ENCODE results near the gene LSM5.
"Not testable (repeated sequence)": the region's sequence is repeated elsewhere in the genome, so short reads cannot be mapped to it uniquely, and the experiment has no call there.

The LSM5 gene

GRCh38 chr7:32470871-32471270 is 19.3 kb downstream of the LSM5 start:
- CTCF ChIA-PET, result no interaction called here
- 74% methylated on average over 5 of the region's 5 CpGs for WGBS (ENCODE audit: insufficient coverage)
- peaks cover 0 to 3% (median 0%) of the 10 kb centered on the region in 5 experiments for H3K27me3 ChIP-seq (replicated peaks in 2 of 5; ENCODE audit: control insufficient read depth in 4 of 5, insufficient read depth in 5 of 5, low read length in 4 of 5)
- H3K27ac ChIP-seq (ENCODE audit: insufficient read depth in 1 of 2, low read depth in 1 of 2, low read length in 2 of 2, poor library complexity in 1 of 2, severe bottlenecking in 2 of 2), result no peak overlapping the region
- no peaks in the 10 kb centered on the region for H3K9me3 ChIP-seq (ENCODE audit: control extremely low read depth in 1 of 5, control insufficient read depth in 4 of 5, insufficient read depth in 2 of 5, low read depth in 1 of 5, low read length in 4 of 5)
- H3K4me1 ChIP-seq (ENCODE audit: control extremely low read depth in 1 of 4, control insufficient read depth in 4 of 4, insufficient read depth in 4 of 4, low read length in 3 of 4), result no peaks in the 10 kb centered on the region
- DNase-seq, result no peak
- POLR2A ChIA-PET, result interaction anchor here (0.6 kb wide), 1 partner anchor 90 kb away, joined by 3 read pairs; no protein-coding TSS in a partner anchor
- H3K36me3 ChIP-seq (ENCODE audit: control insufficient read depth in 4 of 4, insufficient read depth in 4 of 4, low read length in 3 of 4), result no peaks in the 10 kb centered on the region
- no peak overlapping the region for H3K4me3 ChIP-seq (ENCODE audit: control insufficient read depth in 1 of 7, extremely low read depth in 1 of 7, insufficient read depth in 4 of 7, low read depth in 2 of 7, low read length in 6 of 7)

- H3K36me3 ChIP-seq (ENCODE audit: control insufficient read depth in 4 of 4, insufficient read depth in 4 of 4, low read length in 3 of 4); H3K9me3 ChIP-seq (ENCODE audit: control extremely low read depth in 1 of 5, control insufficient read depth in 4 of 5, insufficient read depth in 2 of 5, low read depth in 1 of 5, low read length in 4 of 5); H3K4me3 ChIP-seq (ENCODE audit: control insufficient read depth in 1 of 7, extremely low read depth in 1 of 7, insufficient read depth in 4 of 7, low read depth in 2 of 7, low read length in 6 of 7); CTCF ChIA-PET; H3K4me1 ChIP-seq (ENCODE audit: control extremely low read depth in 1 of 4, control insufficient read depth in 4 of 4, insufficient read depth in 4 of 4, low read length in 3 of 4); H3K27ac ChIP-seq (ENCODE audit: insufficient read depth in 1 of 2, low read depth in 1 of 2, low read length in 2 of 2, poor library complexity in 1 of 2, severe bottlenecking in 2 of 2); DNase-seq; H3K27me3 ChIP-seq (replicated peaks in 2 of 5; ENCODE audit: control insufficient read depth in 4 of 5, insufficient read depth in 5 of 5, low read length in 4 of 5); POLR2A ChIA-PET: not testable (repeated sequence)
- WGBS (ENCODE audit: insufficient coverage), result no CpG with 5 or more reads among the region's 2 CpGs
Measured at GRCh38 chr7:32470004-32470403, 20.2 kb downstream of the LSM5 start.

GRCh38 chr7:32464641-32465416 is 25.4 kb downstream of the LSM5 start:
- H3K4me1 ChIP-seq (ENCODE audit: control extremely low read depth in 1 of 4, control insufficient read depth in 4 of 4, insufficient read depth in 4 of 4, low read length in 3 of 4); H3K27ac ChIP-seq (ENCODE audit: insufficient read depth in 1 of 2, low read depth in 1 of 2, low read length in 2 of 2, poor library complexity in 1 of 2, severe bottlenecking in 2 of 2); DNase-seq; CTCF ChIA-PET; H3K36me3 ChIP-seq (ENCODE audit: control insufficient read depth in 4 of 4, insufficient read depth in 4 of 4, low read length in 3 of 4); H3K27me3 ChIP-seq (replicated peaks in 2 of 5; ENCODE audit: control insufficient read depth in 4 of 5, insufficient read depth in 5 of 5, low read length in 4 of 5); H3K9me3 ChIP-seq (ENCODE audit: control extremely low read depth in 1 of 5, control insufficient read depth in 4 of 5, insufficient read depth in 2 of 5, low read depth in 1 of 5, low read length in 4 of 5); POLR2A ChIA-PET; H3K4me3 ChIP-seq (ENCODE audit: control insufficient read depth in 1 of 7, extremely low read depth in 1 of 7, insufficient read depth in 4 of 7, low read depth in 2 of 7, low read length in 6 of 7): not testable (repeated sequence)
- WGBS (ENCODE audit: insufficient coverage), result 100% methylated on average over 1 of the region's 30 CpGs

GRCh38 chr7:32462977-32463376 is 27.2 kb downstream of the LSM5 start:
- CTCF ChIA-PET, result no interaction called here
- no peak for DNase-seq
- no peak overlapping the region for H3K4me3 ChIP-seq (ENCODE audit: control insufficient read depth in 1 of 7, extremely low read depth in 1 of 7, insufficient read depth in 4 of 7, low read depth in 2 of 7, low read length in 6 of 7)
- H3K27me3 ChIP-seq (replicated peaks in 2 of 5; ENCODE audit: control insufficient read depth in 4 of 5, insufficient read depth in 5 of 5, low read length in 4 of 5), result peaks cover 0 to 2% (median 0%) of the 10 kb centered on the region in 5 experiments
- WGBS (ENCODE audit: insufficient coverage), result 89% methylated on average over 1 of the region's 1 CpG
- H3K9me3 ChIP-seq (ENCODE audit: control extremely low read depth in 1 of 5, control insufficient read depth in 4 of 5, insufficient read depth in 2 of 5, low read depth in 1 of 5, low read length in 4 of 5), result no peaks in the 10 kb centered on the region
- H3K27ac ChIP-seq (ENCODE audit: insufficient read depth in 1 of 2, low read depth in 1 of 2, low read length in 2 of 2, poor library complexity in 1 of 2, severe bottlenecking in 2 of 2), result no peak overlapping the region
- H3K36me3 ChIP-seq (ENCODE audit: control insufficient read depth in 4 of 4, insufficient read depth in 4 of 4, low read length in 3 of 4), result no peaks in the 10 kb centered on the region
- POLR2A ChIA-PET, result no interaction called here
- H3K4me1 ChIP-seq (ENCODE audit: control extremely low read depth in 1 of 4, control insufficient read depth in 4 of 4, insufficient read depth in 4 of 4, low read length in 3 of 4), result no peaks in the 10 kb centered on the region

- CTCF ChIA-PET, result no interaction called here
- H3K36me3 ChIP-seq (ENCODE audit: control insufficient read depth in 4 of 4, insufficient read depth in 4 of 4, low read length in 3 of 4), result no peaks in the 10 kb centered on the region
- H3K9me3 ChIP-seq (ENCODE audit: control extremely low read depth in 1 of 5, control insufficient read depth in 4 of 5, insufficient read depth in 2 of 5, low read depth in 1 of 5, low read length in 4 of 5), result no peaks in the 10 kb centered on the region
- no peak overlapping the region for H3K4me3 ChIP-seq (ENCODE audit: control insufficient read depth in 1 of 7, extremely low read depth in 1 of 7, insufficient read depth in 4 of 7, low read depth in 2 of 7, low read length in 6 of 7)
- H3K4me1 ChIP-seq (ENCODE audit: control extremely low read depth in 1 of 4, control insufficient read depth in 4 of 4, insufficient read depth in 4 of 4, low read length in 3 of 4), result no peaks in the 10 kb centered on the region
- H3K27me3 ChIP-seq (replicated peaks in 2 of 5; ENCODE audit: control insufficient read depth in 4 of 5, insufficient read depth in 5 of 5, low read length in 4 of 5), result peaks cover 0 to 2% (median 0%) of the 10 kb centered on the region in 5 experiments
- H3K27ac ChIP-seq (ENCODE audit: insufficient read depth in 1 of 2, low read depth in 1 of 2, low read length in 2 of 2, poor library complexity in 1 of 2, severe bottlenecking in 2 of 2), result no peak overlapping the region
- POLR2A ChIA-PET, result no interaction called here
- DNase-seq, result no peak
Measured at GRCh38 chr7:32462451-32462850, 27.7 kb downstream of the LSM5 start.

GRCh38 chr7:32461484-32461883 is 28.7 kb downstream of the LSM5 start:
- H3K4me1 ChIP-seq (ENCODE audit: control extremely low read depth in 1 of 4, control insufficient read depth in 4 of 4, insufficient read depth in 4 of 4, low read length in 3 of 4), result no peaks in the 10 kb centered on the region
- WGBS (ENCODE audit: insufficient coverage), result 94% methylated on average over 2 of the region's 2 CpGs
- CTCF ChIA-PET, result no interaction called here
- POLR2A ChIA-PET, result no interaction called here
- no peak overlapping the region for H3K27ac ChIP-seq (ENCODE audit: insufficient read depth in 1 of 2, low read depth in 1 of 2, low read length in 2 of 2, poor library complexity in 1 of 2, severe bottlenecking in 2 of 2)
- H3K9me3 ChIP-seq (ENCODE audit: control extremely low read depth in 1 of 5, control insufficient read depth in 4 of 5, insufficient read depth in 2 of 5, low read depth in 1 of 5, low read length in 4 of 5), result no peaks in the 10 kb centered on the region
- H3K4me3 ChIP-seq (ENCODE audit: control insufficient read depth in 1 of 7, extremely low read depth in 1 of 7, insufficient read depth in 4 of 7, low read depth in 2 of 7, low read length in 6 of 7), result no peak overlapping the region
- H3K36me3 ChIP-seq (ENCODE audit: control insufficient read depth in 4 of 4, insufficient read depth in 4 of 4, low read length in 3 of 4), result no peaks in the 10 kb centered on the region
- no peak for DNase-seq
- H3K27me3 ChIP-seq (replicated peaks in 2 of 5; ENCODE audit: control insufficient read depth in 4 of 5, insufficient read depth in 5 of 5, low read length in 4 of 5), result peaks cover 0 to 2% (median 0%) of the 10 kb centered on the region in 5 experiments

GRCh38 chr7:32459788-32460187 is 30.4 kb downstream of the LSM5 start:
- POLR2A ChIA-PET, result no interaction called here

More at GRCh38 chr7:32459788-32460187, 30.4 kb downstream of the LSM5 start:
- Histone ChIP-seq H3K9me3 (ENCODE audit: control extremely low read depth in 1 of 5, control insufficient read depth in 4 of 5, insufficient read depth in 2 of 5, low read depth in 1 of 5, low read length in 4 of 5) (no peaks in the 10 kb centered on the region), H3K36me3 (ENCODE audit: control insufficient read depth in 4 of 4, insufficient read depth in 4 of 4, low read length in 3 of 4) (no peaks in the 10 kb centered on the region), H3K4me3 (ENCODE audit: control insufficient read depth in 1 of 7, extremely low read depth in 1 of 7, insufficient read depth in 4 of 7, low read depth in 2 of 7, low read length in 6 of 7) (no peak overlapping the region), H3K4me1 (ENCODE audit: control extremely low read depth in 1 of 4, control insufficient read depth in 4 of 4, insufficient read depth in 4 of 4, low read length in 3 of 4) (no peaks in the 10 kb centered on the region), H3K27me3 (replicated peaks in 2 of 5; ENCODE audit: control insufficient read depth in 4 of 5, insufficient read depth in 5 of 5, low read length in 4 of 5) (peaks cover 0 to 2% (median 0%) of the 10 kb centered on the region in 5 experiments), H3K27ac (ENCODE audit: insufficient read depth in 1 of 2, low read depth in 1 of 2, low read length in 2 of 2, poor library complexity in 1 of 2, severe bottlenecking in 2 of 2) (no peak overlapping the region)
- CTCF ChIA-PET, result interaction anchor here (1.3 kb wide), 1 partner anchor 15 kb away, joined by 3 read pairs; no protein-coding TSS in a partner anchor
- DNase-seq, result no peak
- 100% methylated on average over 2 of the region's 2 CpGs for WGBS (ENCODE audit: insufficient coverage)
